ENCODE data around the gene GPR148. TPM values are rescaled to one million over a fixed set of nuclear protein-coding genes. Genes with fewer than 3 reads are reported as not detected.

Gene GPR148
- total RNA-seq, 4 donors from 2014 or later = not detected

DNA sequence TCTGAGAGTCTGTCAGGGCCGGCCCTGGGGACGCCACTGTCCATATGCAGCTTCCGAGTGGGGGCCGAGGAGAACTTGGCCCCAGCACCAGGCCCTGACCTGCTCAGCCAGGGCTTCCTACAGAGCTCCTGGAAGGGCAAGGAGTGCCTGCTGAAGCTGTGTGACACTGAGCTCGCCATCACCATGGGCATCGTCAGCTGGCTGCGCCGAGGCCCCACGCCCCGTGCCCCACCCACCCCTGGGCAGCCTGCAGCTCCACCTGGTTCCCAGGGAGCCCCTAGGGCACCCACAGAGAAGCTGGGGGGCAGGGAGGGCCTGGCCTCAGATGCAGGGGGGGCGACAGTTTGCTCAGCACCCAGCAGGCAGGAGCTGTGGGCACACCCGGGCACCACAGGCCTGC lies 34.5 kb downstream of the GPR148 start:
- no CpG with 5 or more reads among the region's 12 CpGs for WGBS, 2 donors
- Histone ChIP-seq H3K27ac (no peak overlapping the region), H3K27me3 (peaks cover 0 to 58% (median 0%) of the 10 kb centered on the region in 4 donors), H3K4me3 (no peak overlapping the region), H3K9me3 (no peaks in the 10 kb centered on the region), H3K4me1 (no peaks in the 10 kb centered on the region), H3K36me3 (no peaks in the 10 kb centered on the region)
- intact Hi-C loops (cut with DNase I) = no loop called here
- no peak for DNase-seq
- TF ChIP-seq POLR2A (IDR thresholded peaks at IDR 0.05) = no peak
- TF ChIP-seq, protein P1, sequence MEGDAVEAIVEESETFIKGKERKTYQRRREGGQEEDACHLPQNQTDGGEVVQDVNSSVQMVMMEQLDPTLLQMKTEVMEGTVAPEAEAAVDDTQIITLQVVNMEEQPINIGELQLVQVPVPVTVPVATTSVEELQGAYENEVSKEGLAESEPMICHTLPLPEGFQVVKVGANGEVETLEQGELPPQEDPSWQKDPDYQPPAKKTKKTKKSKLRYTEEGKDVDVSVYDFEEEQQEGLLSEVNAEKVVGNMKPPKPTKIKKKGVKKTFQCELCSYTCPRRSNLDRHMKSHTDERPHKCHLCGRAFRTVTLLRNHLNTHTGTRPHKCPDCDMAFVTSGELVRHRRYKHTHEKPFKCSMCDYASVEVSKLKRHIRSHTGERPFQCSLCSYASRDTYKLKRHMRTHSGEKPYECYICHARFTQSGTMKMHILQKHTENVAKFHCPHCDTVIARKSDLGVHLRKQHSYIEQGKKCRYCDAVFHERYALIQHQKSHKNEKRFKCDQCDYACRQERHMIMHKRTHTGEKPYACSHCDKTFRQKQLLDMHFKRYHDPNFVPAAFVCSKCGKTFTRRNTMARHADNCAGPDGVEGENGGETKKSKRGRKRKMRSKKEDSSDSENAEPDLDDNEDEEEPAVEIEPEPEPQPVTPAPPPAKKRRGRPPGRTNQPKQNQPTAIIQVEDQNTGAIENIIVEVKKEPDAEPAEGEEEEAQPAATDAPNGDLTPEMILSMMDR (IDR thresholded peaks at IDR 0.05) = no peak

DNA sequence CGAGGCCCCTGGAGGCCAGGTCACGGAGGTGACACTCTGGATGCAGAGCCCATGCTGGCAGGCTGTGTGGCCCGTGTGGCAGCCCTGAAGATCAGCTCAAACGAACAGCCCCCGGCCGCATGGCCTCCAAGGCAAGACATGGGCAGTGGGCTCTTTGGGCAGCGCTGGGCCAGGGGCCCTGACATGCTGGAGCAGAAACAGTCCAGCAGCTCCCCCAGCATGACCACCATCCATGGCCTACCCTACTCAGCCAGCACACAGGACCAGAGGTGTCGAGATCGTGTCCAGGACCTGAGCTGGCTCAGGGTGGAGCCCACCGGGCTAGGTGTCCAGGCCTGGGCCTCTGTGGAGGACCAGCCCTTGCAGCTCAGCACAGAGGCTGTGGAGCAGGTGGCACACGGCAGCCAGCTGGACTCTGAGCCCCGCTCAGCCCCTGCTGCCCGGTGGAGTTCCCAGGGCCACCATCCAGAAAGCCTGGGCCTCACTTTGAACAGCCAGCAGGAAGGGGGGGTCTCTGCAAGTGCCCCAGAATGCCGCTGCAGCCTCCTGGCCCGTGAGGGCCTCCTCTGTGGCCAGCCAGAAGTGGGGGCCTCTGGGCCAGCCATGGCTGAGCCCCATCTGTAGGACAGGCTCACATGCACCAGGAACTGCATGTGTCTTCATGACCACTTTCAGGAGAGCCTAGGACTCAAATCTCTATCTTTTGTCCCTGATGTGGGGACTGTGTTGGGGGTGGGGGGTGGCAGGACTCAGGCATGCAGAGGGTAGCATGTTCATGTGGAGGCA lies 35.4 kb downstream of the GPR148 start:
- no peak for DNase-seq
- TF ChIP-seq, protein P1 (IDR thresholded peaks at IDR 0.05) = no peak
- no peak for TF ChIP-seq POLR2A (IDR thresholded peaks at IDR 0.05)
- no peak overlapping the region for H3K27ac ChIP-seq
- no peaks in the 10 kb centered on the region for H3K36me3 ChIP-seq
- no peaks in the 10 kb centered on the region for H3K4me1 ChIP-seq
- peaks cover 0 to 56% (median 0%) of the 10 kb centered on the region in 4 donors for H3K27me3 ChIP-seq
- intact Hi-C loops (cut with DNase I) = no loop called here
- WGBS, 2 donors = 87% methylated on average over 3 of the region's 15 CpGs; no CpG with 5 or more reads in 1 of the 2 donors
- H3K4me3 ChIP-seq = no peak overlapping the region
- H3K9me3 ChIP-seq = no peaks in the 10 kb centered on the region

DNA sequence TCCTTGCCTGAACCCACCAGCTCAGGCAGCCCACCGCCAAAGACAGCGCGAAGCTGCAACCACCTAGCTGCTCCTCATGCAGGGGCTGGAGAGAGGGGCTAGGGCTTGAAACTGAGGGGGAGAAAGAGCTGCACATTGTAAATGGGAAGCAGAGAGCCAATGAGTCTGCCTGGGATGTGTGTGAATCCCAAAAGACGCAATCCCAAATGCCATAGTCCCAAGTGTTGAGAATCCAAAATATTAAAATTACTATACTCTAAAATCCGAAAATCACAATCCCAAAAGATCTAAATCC lies 35.9 kb downstream of the GPR148 start:
- Histone ChIP-seq H3K9me3 (no peaks in the 10 kb centered on the region), H3K27me3 (peaks cover 0 to 52% (median 0%) of the 10 kb centered on the region in 4 donors), H3K4me3 (no peak overlapping the region), H3K36me3 (no peaks in the 10 kb centered on the region), H3K4me1 (no peaks in the 10 kb centered on the region), H3K27ac (no peak overlapping the region)
- no peak for DNase-seq
- 73 to 84% methylated on average over 2 to 4 of the region's 5 CpGs for WGBS, 2 donors
- intact Hi-C loops (cut with DNase I) = no loop called here
- TF ChIP-seq, protein P1 (IDR thresholded peaks at IDR 0.05) = no peak
- TF ChIP-seq POLR2A (IDR thresholded peaks at IDR 0.05) = no peak

DNA sequence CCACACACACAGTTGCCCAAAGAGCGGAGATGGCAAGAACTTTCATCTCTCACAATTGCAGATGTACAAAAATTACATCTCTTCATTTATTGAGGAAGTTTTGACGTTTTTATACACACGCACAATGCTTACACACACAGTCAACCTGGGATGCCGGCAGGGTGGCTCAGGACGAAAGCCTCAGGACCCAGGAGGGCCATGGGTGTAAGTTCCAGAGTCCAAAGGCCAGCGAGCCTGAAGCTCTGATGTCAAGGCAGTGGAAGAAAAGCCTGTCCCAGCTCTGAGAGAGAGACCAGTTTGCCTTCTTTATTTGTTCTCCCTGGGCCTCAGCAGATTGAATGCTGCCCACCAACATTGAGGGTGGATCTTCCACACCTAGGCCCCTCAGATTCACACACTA lies 36.6 kb downstream of the GPR148 start:
- Histone ChIP-seq H3K4me3 (no peak overlapping the region), H3K27ac (no peak overlapping the region), H3K27me3 (peaks cover 0 to 45% (median 0%) of the 10 kb centered on the region in 4 donors), H3K36me3 (no peaks in the 10 kb centered on the region), H3K9me3 (no peaks in the 10 kb centered on the region), H3K4me1 (no peaks in the 10 kb centered on the region)
- DNase-seq = no peak
- TF ChIP-seq, protein P1 (IDR thresholded peaks at IDR 0.05) = no peak
- WGBS, 2 donors = 68 to 72% methylated on average over 5 to 6 of the region's 6 CpGs
- intact Hi-C loops (cut with DNase I) = no loop called here

DNA sequence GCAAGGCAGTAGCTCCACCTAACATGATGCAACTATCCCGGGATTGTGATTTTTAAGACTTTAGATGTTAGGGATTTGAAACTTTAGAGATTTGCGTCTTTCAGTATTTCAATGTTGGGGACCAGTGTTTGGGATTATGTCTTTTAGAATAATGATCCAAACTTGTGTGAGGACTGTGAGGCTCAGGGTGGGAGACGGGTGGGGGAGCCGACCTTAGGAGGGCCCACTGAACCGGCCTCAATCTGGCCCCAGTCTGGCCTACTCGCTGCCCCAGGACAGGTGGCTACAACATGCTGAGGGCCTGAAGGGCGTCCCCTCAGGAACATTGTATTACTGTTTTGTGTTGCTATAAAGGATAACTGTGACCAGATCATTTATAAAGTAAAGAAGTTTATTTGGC lies 37.2 kb downstream of the GPR148 start:
- no peaks in the 10 kb centered on the region for H3K36me3 ChIP-seq
- no peaks in the 10 kb centered on the region for H3K9me3 ChIP-seq
- H3K4me1 ChIP-seq = no peaks in the 10 kb centered on the region
- WGBS, 2 donors = 79 to 80% methylated on average over 4 to 6 of the region's 7 CpGs
- intact Hi-C loops (cut with DNase I) = no loop called here
- no peak overlapping the region for H3K4me3 ChIP-seq
- DNase-seq = no peak
- H3K27me3 ChIP-seq = peaks cover 0 to 39% (median 0%) of the 10 kb centered on the region in 4 donors
- no peak for TF ChIP-seq POLR2A (IDR thresholded peaks at IDR 0.05)
- TF ChIP-seq, protein P1 (IDR thresholded peaks at IDR 0.05) = no peak
- H3K27ac ChIP-seq = no peak overlapping the region
